Osteocyte (in vitro differentiated cells): ENCODE data around the gene SLC16A8. TPM values are rescaled to one million over a fixed set of nuclear protein-coding genes. Genes with fewer than 3 reads are reported as not detected.
A peak's percentile ranks its signal among the peaks of the same experiment; 100 is the strongest.
"Not testable (repeated sequence)": the region's sequence is repeated elsewhere in the genome, so short reads cannot be mapped to it uniquely, and the experiment has no call there.

ENCODE experiments used
- DNase-seq: peaks from one replicate; pipeline ENCODE4 v3.0.0; 2021; ENCODE audit warnings: mixed read lengths; ENCODE audit not compliant: unreplicated experiment; ENCODE audit errors: extremely low spot score
- H3K27ac Mint-ChIP-seq: one replicate; pipeline ENCODE4 v1.8.0; 2021; ENCODE audit warnings: mild to moderate bottlenecking, mixed read lengths; ENCODE audit not compliant: unreplicated experiment
- H3K27me3 Mint-ChIP-seq: one replicate; pipeline ENCODE4 v1.8.0; 2021; ENCODE audit warnings: mixed read lengths; ENCODE audit not compliant: unreplicated experiment
- H3K36me3 Mint-ChIP-seq: one replicate; pipeline ENCODE4 v1.8.0; 2021; ENCODE audit warnings: mixed read lengths; ENCODE audit not compliant: unreplicated experiment
- H3K4me1 Mint-ChIP-seq: one replicate; pipeline ENCODE4 v1.8.0; 2021; ENCODE audit warnings: mixed read lengths; ENCODE audit not compliant: unreplicated experiment
- H3K4me3 Mint-ChIP-seq: one replicate; pipeline ENCODE4 v1.8.0; 2021; ENCODE audit warnings: mild to moderate bottlenecking, moderate library complexity, mixed read lengths; ENCODE audit not compliant: unreplicated experiment
- H3K9me3 Mint-ChIP-seq: one replicate; pipeline ENCODE4 v1.8.0; 2021; ENCODE audit warnings: mixed read lengths; ENCODE audit not compliant: unreplicated experiment
- CTCF ChIP-seq: fragments of 200-600 bp; sonication (generic); IDR thresholded peaks from 2 replicates; pipeline ENCODE4 v1.5.0; 2021; ENCODE audit warnings: antibody characterized with exemption, mild to moderate bottlenecking, moderate library complexity
- total RNA-seq: library from RNA; stranded (reverse); gene quantifications from 2 replicates; pipeline ENCODE4 v1.2.1, GENCODE V29; 2021

The SLC16A8 gene
- total RNA-seq, 1 donor from 2014 or later, result not detected

DNA sequence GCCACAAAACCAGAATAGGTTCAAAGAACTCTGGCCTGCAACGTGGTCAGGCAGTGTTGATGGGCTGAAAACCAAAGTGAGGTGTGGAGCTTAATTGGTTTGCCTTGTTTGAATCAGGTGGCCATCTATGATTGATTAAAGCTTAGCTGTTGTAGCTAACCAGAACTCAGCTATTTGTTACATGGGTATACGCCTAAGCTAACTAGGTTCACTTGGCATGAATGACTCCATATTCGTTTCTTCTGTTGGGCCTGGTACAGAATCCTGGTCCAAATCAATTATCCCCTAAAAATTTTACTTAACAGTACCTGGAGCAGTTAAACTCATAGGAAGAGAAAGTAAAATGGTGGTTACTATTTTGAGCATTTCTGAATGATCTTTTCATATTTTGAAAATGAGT, 34.2 kb upstream of the SLC16A8 start:
- Mint-ChIP-seq H3K4me3 (no peak overlapping the region), H3K27me3 (no peaks in the 10 kb centered on the region), H3K36me3 (no peaks in the 10 kb centered on the region), H3K9me3 (no peaks in the 10 kb centered on the region), H3K4me1 (peaks cover 4% of the 10 kb centered on the region), H3K27ac (no peak overlapping the region)
- TF ChIP-seq CTCF, result no peak
- no peak for DNase-seq

DNA sequence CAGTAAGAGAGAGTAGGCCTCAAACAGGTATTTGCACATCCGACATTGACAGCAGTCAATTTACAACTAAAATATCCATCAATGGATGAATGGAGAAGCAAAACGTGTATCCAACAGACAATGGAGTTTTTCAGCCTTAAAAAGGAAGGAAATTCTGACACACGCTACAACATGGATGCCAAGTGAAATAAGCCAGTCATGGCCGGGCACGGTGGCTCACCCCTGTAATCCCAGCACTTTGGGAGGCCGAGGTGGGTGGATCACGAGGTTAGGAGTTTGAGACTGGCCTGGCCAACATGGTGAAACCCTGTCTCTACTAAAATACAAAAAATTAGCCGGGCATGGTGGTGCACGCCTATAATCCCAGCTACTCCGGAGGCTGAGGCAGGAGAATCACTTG, 33.6 kb upstream of the SLC16A8 start:
- not testable (repeated sequence) for H3K27ac Mint-ChIP-seq, DNase-seq, H3K9me3 Mint-ChIP-seq, H3K4me1 Mint-ChIP-seq, H3K4me3 Mint-ChIP-seq, H3K36me3 Mint-ChIP-seq, H3K27me3 Mint-ChIP-seq

DNA sequence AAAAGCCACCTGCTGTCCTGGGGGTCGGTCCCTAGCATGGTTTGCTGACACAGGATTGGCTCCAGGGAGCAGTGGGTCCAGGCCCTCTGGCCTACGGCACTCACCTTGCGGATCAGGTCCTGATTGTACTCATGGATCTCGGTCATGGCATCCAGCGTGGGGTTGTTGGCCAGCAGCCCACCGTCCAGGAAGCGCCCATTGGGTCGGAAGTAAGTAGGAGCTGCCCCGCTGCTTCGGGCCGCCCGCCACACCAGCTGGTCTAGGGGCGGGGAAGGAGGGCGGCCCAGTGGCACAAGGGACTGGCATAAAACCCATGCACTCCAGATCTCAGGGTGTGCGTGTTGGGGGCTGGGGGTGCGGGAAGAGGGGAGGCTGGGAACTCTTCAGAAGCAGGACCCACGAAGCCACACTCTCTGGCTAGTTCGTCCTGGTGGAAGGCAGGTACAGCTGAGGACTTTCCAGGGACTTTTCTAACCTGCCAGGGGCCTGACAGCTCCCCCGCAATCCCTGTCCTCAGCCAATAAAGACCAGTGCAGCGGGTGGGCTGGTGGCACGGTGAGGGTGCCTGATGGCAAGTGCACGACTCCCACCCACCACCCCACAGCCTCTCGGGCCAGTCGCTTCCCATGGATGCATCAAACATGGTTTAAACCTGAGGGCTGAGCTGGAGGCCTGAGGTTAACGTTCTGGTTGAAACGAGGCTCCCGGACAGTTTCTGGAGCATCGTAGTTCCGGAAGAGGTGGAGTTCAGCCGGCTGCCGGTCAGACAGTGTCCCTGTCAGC, 31.6 kb upstream of the SLC16A8 start:
- Mint-ChIP-seq H3K4me1 (peaks cover 11% of the 10 kb centered on the region), H3K27ac (no peak overlapping the region), H3K36me3 (no peaks in the 10 kb centered on the region), H3K4me3 (no peak overlapping the region), H3K9me3 (no peaks in the 10 kb centered on the region), H3K27me3 (no peaks in the 10 kb centered on the region)
- TF ChIP-seq CTCF, result no peak
- no peak for DNase-seq

GRCh38 chr22:38114484-38115398, 30.8 kb upstream of the SLC16A8 start:
- TF ChIP-seq CTCF, result peak; percentile 97
- Mint-ChIP-seq H3K9me3 (no peaks in the 10 kb centered on the region), H3K27me3 (no peaks in the 10 kb centered on the region), H3K36me3 (no peaks in the 10 kb centered on the region), H3K4me1 (peaks cover 11% of the 10 kb centered on the region), H3K4me3 (no peak overlapping the region), H3K27ac (no peak overlapping the region)
- DNase-seq, result peak; percentile 97

GRCh38 chr22:38112381-38112780, 28.4 kb upstream of the SLC16A8 start:
- Mint-ChIP-seq H3K27me3 (no peaks in the 10 kb centered on the region), H3K4me1 (peaks cover 16% of the 10 kb centered on the region), H3K9me3 (no peaks in the 10 kb centered on the region), H3K36me3 (no peaks in the 10 kb centered on the region), H3K4me3 (no peak overlapping the region), H3K27ac (no peak overlapping the region)
- TF ChIP-seq CTCF, result no peak
- no peak for DNase-seq
